HL-60 (cell line): ENCODE measurements around the gene LLCFC1.

Source experiments
- POLR2AphosphoS5 ChIP-seq: IDR thresholded peaks from 2 replicates; pipeline ENCODE4 v1.6.1; 2012; ENCODE audit warnings: low read depth
- TF ChIP-seq, protein P1 (sequence below): IDR thresholded peaks from one replicate; pipeline ENCODE4 v1.5.1; 2011; ENCODE audit warnings: low read length, control low read depth, inconsistent platforms; ENCODE audit not compliant: insufficient read depth
- TF ChIP-seq, protein P2 (sequence below): IDR thresholded peaks from 2 replicates; pipeline ENCODE4 v1.6.1; 2012; ENCODE audit warnings: low read depth; ENCODE audit not compliant: insufficient replicate concordance

DNA sequence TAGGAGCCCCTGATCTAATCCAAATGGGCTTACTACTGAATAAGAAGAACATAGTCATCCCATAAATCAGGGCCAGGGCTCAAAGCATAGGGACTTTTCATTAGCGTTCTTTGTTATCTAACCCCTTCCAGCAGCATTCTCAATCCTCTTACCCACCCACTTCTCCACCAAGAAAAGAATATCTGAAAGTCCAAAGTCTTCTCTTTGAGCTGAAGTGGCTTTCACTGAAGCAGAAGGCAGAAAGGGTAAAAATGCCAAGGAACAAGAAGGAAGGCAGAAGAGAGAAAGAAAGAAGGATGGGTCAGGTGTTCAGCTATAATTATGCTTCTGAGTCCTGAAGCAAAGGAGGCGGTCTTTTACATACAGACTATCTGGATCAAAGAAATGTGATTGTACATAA lies 15.9 kb upstream of the LLCFC1 start:
- TF ChIP-seq, protein P1, sequence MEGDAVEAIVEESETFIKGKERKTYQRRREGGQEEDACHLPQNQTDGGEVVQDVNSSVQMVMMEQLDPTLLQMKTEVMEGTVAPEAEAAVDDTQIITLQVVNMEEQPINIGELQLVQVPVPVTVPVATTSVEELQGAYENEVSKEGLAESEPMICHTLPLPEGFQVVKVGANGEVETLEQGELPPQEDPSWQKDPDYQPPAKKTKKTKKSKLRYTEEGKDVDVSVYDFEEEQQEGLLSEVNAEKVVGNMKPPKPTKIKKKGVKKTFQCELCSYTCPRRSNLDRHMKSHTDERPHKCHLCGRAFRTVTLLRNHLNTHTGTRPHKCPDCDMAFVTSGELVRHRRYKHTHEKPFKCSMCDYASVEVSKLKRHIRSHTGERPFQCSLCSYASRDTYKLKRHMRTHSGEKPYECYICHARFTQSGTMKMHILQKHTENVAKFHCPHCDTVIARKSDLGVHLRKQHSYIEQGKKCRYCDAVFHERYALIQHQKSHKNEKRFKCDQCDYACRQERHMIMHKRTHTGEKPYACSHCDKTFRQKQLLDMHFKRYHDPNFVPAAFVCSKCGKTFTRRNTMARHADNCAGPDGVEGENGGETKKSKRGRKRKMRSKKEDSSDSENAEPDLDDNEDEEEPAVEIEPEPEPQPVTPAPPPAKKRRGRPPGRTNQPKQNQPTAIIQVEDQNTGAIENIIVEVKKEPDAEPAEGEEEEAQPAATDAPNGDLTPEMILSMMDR = no peak
- no peak for TF ChIP-seq POLR2AphosphoS5
- TF ChIP-seq, protein P2, sequence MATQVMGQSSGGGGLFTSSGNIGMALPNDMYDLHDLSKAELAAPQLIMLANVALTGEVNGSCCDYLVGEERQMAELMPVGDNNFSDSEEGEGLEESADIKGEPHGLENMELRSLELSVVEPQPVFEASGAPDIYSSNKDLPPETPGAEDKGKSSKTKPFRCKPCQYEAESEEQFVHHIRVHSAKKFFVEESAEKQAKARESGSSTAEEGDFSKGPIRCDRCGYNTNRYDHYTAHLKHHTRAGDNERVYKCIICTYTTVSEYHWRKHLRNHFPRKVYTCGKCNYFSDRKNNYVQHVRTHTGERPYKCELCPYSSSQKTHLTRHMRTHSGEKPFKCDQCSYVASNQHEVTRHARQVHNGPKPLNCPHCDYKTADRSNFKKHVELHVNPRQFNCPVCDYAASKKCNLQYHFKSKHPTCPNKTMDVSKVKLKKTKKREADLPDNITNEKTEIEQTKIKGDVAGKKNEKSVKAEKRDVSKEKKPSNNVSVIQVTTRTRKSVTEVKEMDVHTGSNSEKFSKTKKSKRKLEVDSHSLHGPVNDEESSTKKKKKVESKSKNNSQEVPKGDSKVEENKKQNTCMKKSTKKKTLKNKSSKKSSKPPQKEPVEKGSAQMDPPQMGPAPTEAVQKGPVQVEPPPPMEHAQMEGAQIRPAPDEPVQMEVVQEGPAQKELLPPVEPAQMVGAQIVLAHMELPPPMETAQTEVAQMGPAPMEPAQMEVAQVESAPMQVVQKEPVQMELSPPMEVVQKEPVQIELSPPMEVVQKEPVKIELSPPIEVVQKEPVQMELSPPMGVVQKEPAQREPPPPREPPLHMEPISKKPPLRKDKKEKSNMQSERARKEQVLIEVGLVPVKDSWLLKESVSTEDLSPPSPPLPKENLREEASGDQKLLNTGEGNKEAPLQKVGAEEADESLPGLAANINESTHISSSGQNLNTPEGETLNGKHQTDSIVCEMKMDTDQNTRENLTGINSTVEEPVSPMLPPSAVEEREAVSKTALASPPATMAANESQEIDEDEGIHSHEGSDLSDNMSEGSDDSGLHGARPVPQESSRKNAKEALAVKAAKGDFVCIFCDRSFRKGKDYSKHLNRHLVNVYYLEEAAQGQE = no peak
